ENCODE measurements around the gene STAMBPL1. TPM values are rescaled to one million over a fixed set of nuclear protein-coding genes. Genes with fewer than 3 reads are reported as not detected.

The STAMBPL1 gene
- total and polyA plus RNA-seq, 11 donors = 1.0 to 6.3 (median 3.3) TPM

Other genes with a start within 250 kb of the STAMBPL1 start
- not detected for gene LIPF, start 215.8 kb upstream of the STAMBPL1 start, total RNA-seq
- gene LIPF, start 215.8 kb upstream of the STAMBPL1 start, polyA plus RNA-seq = 1 to 10 TPM in 1 of 2 donors, not detected in 1; 1.0 TPM
- gene LIPK, start 174.0 kb upstream of the STAMBPL1 start, total RNA-seq = not detected
- not detected for gene LIPK, start 174.0 kb upstream of the STAMBPL1 start, polyA plus RNA-seq
- gene LIPN, start 120.2 kb upstream of the STAMBPL1 start, total RNA-seq = under 1 TPM in 1 of 9 donors, not detected in 8; 0.43 TPM
- gene LIPN, start 120.2 kb upstream of the STAMBPL1 start, polyA plus RNA-seq = not detected
- not detected for gene LIPM, start 77.5 kb upstream of the STAMBPL1 start, total RNA-seq
- not detected for gene LIPM, start 77.5 kb upstream of the STAMBPL1 start, polyA plus RNA-seq
- 1 to 10 TPM in 1 of 9 donors, under 1 TPM in 1, not detected in 7; 0.52 to 5.9 TPM for gene ANKRD22, start 28.4 kb upstream of the STAMBPL1 start, total RNA-seq
- gene ANKRD22, start 28.4 kb upstream of the STAMBPL1 start, polyA plus RNA-seq = under 1 TPM in 1 of 2 donors, not detected in 1; 0.12 TPM
- 100 to 1,000 TPM in 4 of 9 donors, 10 to 100 TPM in 5; 70.9 to 244 (median 86.7) TPM for gene ACTA2, start 72.5 kb downstream of the STAMBPL1 start, total RNA-seq
- 100 to 1,000 TPM; 110 to 122 TPM for gene ACTA2, start 72.5 kb downstream of the STAMBPL1 start, polyA plus RNA-seq
- gene FAS, start 110.6 kb downstream of the STAMBPL1 start, total RNA-seq = 10 to 100 TPM in 2 of 9 donors, 1 to 10 TPM in 7; 2.6 to 15.6 (median 5.1) TPM
- gene FAS, start 110.6 kb downstream of the STAMBPL1 start, polyA plus RNA-seq = 1 to 10 TPM; 1.6 to 3.2 TPM

All from heart left ventricle (tissue), 11 donors.